ENCODE results near the gene SCYGR8.
"Not testable (repeated sequence)": the region's sequence is repeated elsewhere in the genome, so short reads cannot be mapped to it uniquely, and the experiment has no call there.

The SCYGR8 gene

DNA sequence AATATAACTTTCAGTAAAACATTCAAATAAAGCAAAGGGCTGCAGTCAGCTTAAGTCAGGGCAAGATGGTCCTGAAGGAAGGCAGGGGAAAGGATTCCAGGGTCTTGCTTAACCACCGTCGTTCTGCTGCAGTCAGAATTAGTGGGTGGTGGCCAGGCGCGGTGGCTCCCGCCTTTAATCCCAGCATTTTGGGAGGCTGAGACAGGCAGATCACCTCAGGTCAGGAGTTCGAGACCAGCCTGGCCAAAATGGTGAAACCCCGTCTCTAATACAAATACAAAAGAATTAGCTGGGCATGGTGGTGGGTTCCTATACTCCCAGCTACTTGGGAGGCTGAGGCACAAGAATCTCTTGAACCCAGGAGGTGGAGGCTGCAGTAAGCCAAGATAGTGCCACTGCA lies 34.7 kb upstream of the SCYGR8 start:
- no peak for DNase-seq (ENCODE audit: low read depth, low spot score)
- Histone ChIP-seq H3K27me3 (ENCODE audit: insufficient read depth, insufficient read length) (no peaks in the 10 kb centered on the region), H3K4me3 (ENCODE audit: insufficient read length, low read depth) (no peak overlapping the region), H3K9me3 (ENCODE audit: insufficient read depth, low read length) (peaks cover 6% of the 10 kb centered on the region; the same call in 1 of the 2 replicates), H3K9ac (ENCODE audit: insufficient read length, low read depth) (no peak overlapping the region), H3K36me3 (ENCODE audit: insufficient read depth, insufficient read length, low read length) (peaks cover 5% of the 10 kb centered on the region), H3K4me1 (ENCODE audit: insufficient read depth, insufficient read length) (no peaks in the 10 kb centered on the region)
- TF ChIP-seq SUZ12 (IDR thresholded peaks at IDR 0.05; ENCODE audit: extremely low read depth, insufficient read depth, insufficient read length), result no peak
- no peak for TF ChIP-seq ZNF274 (IDR thresholded peaks at IDR 0.05; ENCODE audit: low read depth, low read length)
- no peak for TF ChIP-seq YY1 (IDR thresholded peaks at IDR 0.05; ENCODE audit: insufficient read depth, insufficient read length)

DNA sequence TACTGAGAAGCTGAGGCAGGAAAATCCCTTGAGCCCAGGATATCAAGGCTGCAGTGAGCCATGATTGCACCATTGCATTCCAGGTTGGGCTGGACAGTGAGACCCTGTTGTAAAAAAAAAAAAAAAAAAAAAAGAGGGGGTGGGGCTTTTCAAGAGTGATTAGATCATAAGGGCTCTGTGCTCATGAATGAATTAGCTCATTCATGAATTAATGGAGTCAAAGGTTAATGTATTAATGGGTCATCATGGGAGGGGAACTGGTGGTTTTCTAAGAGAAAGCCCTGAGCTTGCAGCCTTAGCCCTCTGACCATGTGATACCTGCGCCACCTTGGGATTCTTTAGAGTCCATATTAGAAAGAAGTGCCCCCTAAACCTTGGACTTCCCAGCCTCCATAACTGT lies 32.4 kb upstream of the SCYGR8 start:
- Histone ChIP-seq H3K9ac (ENCODE audit: insufficient read length, low read depth) (no peak overlapping the region), H3K27me3 (ENCODE audit: insufficient read depth, insufficient read length) (peaks cover 2% of the 10 kb centered on the region), H3K4me1 (ENCODE audit: insufficient read depth, insufficient read length) (no peaks in the 10 kb centered on the region), H3K9me3 (ENCODE audit: insufficient read depth, low read length) (peaks cover 6% of the 10 kb centered on the region; the same call in 1 of the 2 replicates), H3K36me3 (ENCODE audit: insufficient read depth, insufficient read length, low read length) (no peaks in the 10 kb centered on the region), H3K4me3 (ENCODE audit: insufficient read length, low read depth) (no peak overlapping the region)
- TF ChIP-seq ZNF274 (IDR thresholded peaks at IDR 0.05; ENCODE audit: low read depth, low read length) (no peak), SUZ12 (IDR thresholded peaks at IDR 0.05; ENCODE audit: extremely low read depth, insufficient read depth, insufficient read length) (no peak), YY1 (IDR thresholded peaks at IDR 0.05; ENCODE audit: insufficient read depth, insufficient read length) (no peak)
- DNase-seq (ENCODE audit: low read depth, low spot score), result no peak

GRCh38 chr2:227716501-227716900 lies 29.2 kb upstream of the SCYGR8 start:
- Histone ChIP-seq H3K36me3 (ENCODE audit: insufficient read depth, insufficient read length, low read length) (no peaks in the 10 kb centered on the region), H3K4me3 (ENCODE audit: insufficient read length, low read depth) (no peak overlapping the region)

GRCh38 chr2:227717687-227718567 lies 27.8 kb upstream of the SCYGR8 start, which contains the start of gene SLC19A3:
Gene SLC19A3, minus strand, starts transcription at chr2:227718028. Its CDS starts 15,710 bp downstream, at chr2:227702318.
- H3K9ac ChIP-seq (ENCODE audit: insufficient read length, low read depth), result peak within 1 kb of the TSS; percentile 57
- H3K36me3 ChIP-seq (ENCODE audit: insufficient read depth, insufficient read length, low read length), result no peaks in the 10 kb centered on the region
- peak; percentile 82 for DNase-seq (ENCODE audit: low read depth, low spot score)
- no peaks in the 10 kb centered on the region for H3K4me1 ChIP-seq (ENCODE audit: insufficient read depth, insufficient read length)
- no peak for TF ChIP-seq SUZ12 (IDR thresholded peaks at IDR 0.05; ENCODE audit: extremely low read depth, insufficient read depth, insufficient read length)
- no peak for TF ChIP-seq YY1 (IDR thresholded peaks at IDR 0.05; ENCODE audit: insufficient read depth, insufficient read length)
- no peak for TF ChIP-seq ZNF274 (IDR thresholded peaks at IDR 0.05; ENCODE audit: low read depth, low read length)
- H3K9me3 ChIP-seq (ENCODE audit: insufficient read depth, low read length), result no peaks in the 10 kb centered on the region
- peak within 1 kb of the TSS; percentile 52 for H3K4me3 ChIP-seq (ENCODE audit: insufficient read length, low read depth)
- peaks cover 2% of the 10 kb centered on the region for H3K27me3 ChIP-seq (ENCODE audit: insufficient read depth, insufficient read length)

More at GRCh38 chr2:227716501-227716900, 29.2 kb upstream of the SCYGR8 start:
- H3K4me1 ChIP-seq (ENCODE audit: insufficient read depth, insufficient read length), result no peaks in the 10 kb centered on the region
- H3K9ac ChIP-seq (ENCODE audit: insufficient read length, low read depth), result no peak overlapping the region
- DNase-seq (ENCODE audit: low read depth, low spot score), result no peak
- no peak for TF ChIP-seq ZNF274 (IDR thresholded peaks at IDR 0.05; ENCODE audit: low read depth, low read length)
- TF ChIP-seq SUZ12 (IDR thresholded peaks at IDR 0.05; ENCODE audit: extremely low read depth, insufficient read depth, insufficient read length), result no peak
- TF ChIP-seq YY1 (IDR thresholded peaks at IDR 0.05; ENCODE audit: insufficient read depth, insufficient read length), result no peak
- peaks cover 2% of the 10 kb centered on the region for H3K27me3 ChIP-seq (ENCODE audit: insufficient read depth, insufficient read length)
- H3K9me3 ChIP-seq (ENCODE audit: insufficient read depth, low read length), result no peaks in the 10 kb centered on the region

- no peak for DNase-seq (ENCODE audit: low read depth, low spot score)
- Histone ChIP-seq H3K4me1 (ENCODE audit: insufficient read depth, insufficient read length) (no peaks in the 10 kb centered on the region), H3K9me3 (ENCODE audit: insufficient read depth, low read length) (no peaks in the 10 kb centered on the region), H3K27me3 (ENCODE audit: insufficient read depth, insufficient read length) (peaks cover 2% of the 10 kb centered on the region), H3K4me3 (ENCODE audit: insufficient read length, low read depth) (no peak overlapping the region), H3K9ac (ENCODE audit: insufficient read length, low read depth) (no peak overlapping the region), H3K36me3 (ENCODE audit: insufficient read depth, insufficient read length, low read length) (no peaks in the 10 kb centered on the region)
- TF ChIP-seq YY1 (IDR thresholded peaks at IDR 0.05; ENCODE audit: insufficient read depth, insufficient read length) (no peak), SUZ12 (IDR thresholded peaks at IDR 0.05; ENCODE audit: extremely low read depth, insufficient read depth, insufficient read length) (no peak)
Measured at GRCh38 chr2:227719641-227720040, 26.1 kb upstream of the SCYGR8 start.

DNA sequence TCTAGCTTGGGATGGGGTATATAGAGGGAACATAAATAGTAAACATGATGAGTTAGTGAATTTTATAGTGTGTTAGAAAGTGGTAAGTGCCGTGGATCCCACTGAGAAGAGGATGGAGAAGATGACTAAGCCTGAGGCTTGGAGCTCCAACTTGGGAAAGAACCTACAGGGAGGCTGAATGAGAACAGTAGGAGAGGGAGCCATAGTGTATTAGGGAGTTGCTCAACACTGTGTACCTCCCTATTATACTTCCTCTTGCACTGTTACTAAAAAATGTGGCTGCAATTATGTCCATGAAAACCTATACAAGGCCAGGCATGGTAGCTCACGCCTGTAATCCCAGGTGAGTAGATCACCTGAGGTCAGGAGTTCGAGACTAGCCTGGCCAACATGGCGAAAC lies 25.0 kb upstream of the SCYGR8 start:
- no peaks in the 10 kb centered on the region for H3K9me3 ChIP-seq (ENCODE audit: insufficient read depth, low read length)
- peaks cover 2% of the 10 kb centered on the region for H3K27me3 ChIP-seq (ENCODE audit: insufficient read depth, insufficient read length)
- TF ChIP-seq SUZ12 (IDR thresholded peaks at IDR 0.05; ENCODE audit: extremely low read depth, insufficient read depth, insufficient read length) (no peak), ZNF274 (IDR thresholded peaks at IDR 0.05; ENCODE audit: low read depth, low read length) (no peak), YY1 (IDR thresholded peaks at IDR 0.05; ENCODE audit: insufficient read depth, insufficient read length) (no peak)
- no peaks in the 10 kb centered on the region for H3K36me3 ChIP-seq (ENCODE audit: insufficient read depth, insufficient read length, low read length)
- H3K4me1 ChIP-seq (ENCODE audit: insufficient read depth, insufficient read length), result no peaks in the 10 kb centered on the region
- no peak overlapping the region for H3K4me3 ChIP-seq (ENCODE audit: insufficient read length, low read depth)
- no peak overlapping the region for H3K9ac ChIP-seq (ENCODE audit: insufficient read length, low read depth)
- DNase-seq (ENCODE audit: low read depth, low spot score), result no peak

GRCh38 chr2:227722821-227723220 lies 22.9 kb upstream of the SCYGR8 start:
- H3K9me3 ChIP-seq (ENCODE audit: insufficient read depth, low read length); H3K4me3 ChIP-seq (ENCODE audit: insufficient read length, low read depth); H3K4me1 ChIP-seq (ENCODE audit: insufficient read depth, insufficient read length); DNase-seq (ENCODE audit: low read depth, low spot score); H3K9ac ChIP-seq (ENCODE audit: insufficient read length, low read depth); H3K36me3 ChIP-seq (ENCODE audit: insufficient read depth, insufficient read length, low read length); H3K27me3 ChIP-seq (ENCODE audit: insufficient read depth, insufficient read length): not testable (repeated sequence)

Measured in NT2/D1 (cell line).